HG03521 (cell line): ENCODE results near the gene GPR78.
"Not testable (repeated sequence)": the region's sequence is repeated elsewhere in the genome, so short reads cannot be mapped to it uniquely, and the experiment has no call there.

ENCODE experiments used
- ATAC-seq: cut with Tn5 transposase; IDR thresholded peaks from one replicate; pipeline ENCODE4 v1.9.1; 2021; ENCODE audit warnings: mild to moderate bottlenecking, moderate library complexity; ENCODE audit not compliant: unreplicated experiment

The GPR78 gene

DNA sequence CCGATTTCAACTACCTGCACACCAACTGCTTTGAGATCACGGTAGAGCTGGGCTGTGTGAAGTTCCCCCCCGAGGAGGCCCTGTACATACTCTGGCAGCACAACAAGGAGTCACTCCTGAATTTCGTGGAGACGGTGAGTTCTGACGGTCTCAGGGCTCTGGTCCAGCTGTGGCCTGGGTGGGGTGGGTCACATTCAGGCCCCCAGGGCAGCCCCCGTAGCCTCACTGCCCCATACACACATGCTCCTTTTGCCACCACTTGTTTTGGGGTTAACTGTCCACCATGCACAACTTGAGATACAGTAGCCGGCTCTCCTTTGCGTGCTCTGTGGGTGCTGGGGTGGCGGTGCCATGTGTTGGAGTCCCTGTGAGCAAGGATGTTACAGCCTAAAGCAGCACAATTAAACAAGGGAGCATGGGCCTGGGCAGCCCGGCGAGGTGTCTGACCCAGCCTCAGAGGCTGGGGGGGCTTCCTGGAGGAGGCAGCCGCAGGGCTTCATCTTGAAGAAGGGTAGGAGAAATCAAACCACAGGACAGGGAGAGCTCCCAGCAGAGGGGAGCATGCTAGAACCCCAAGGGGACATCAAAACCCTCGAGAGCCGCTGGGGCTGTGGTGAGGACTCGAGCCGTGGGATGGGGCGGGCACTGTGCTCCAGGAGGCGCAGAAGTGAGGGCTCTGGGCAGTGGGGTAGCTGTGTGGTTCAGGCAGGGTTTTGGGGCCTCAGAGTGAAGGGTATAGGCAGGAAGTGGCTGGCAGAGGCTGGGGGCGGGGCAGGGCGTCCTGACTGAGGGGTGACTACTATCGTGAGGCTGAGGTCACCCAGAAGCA lies 34.4 kb downstream of the GPR78 start:
- ATAC-seq: no peak

DNA sequence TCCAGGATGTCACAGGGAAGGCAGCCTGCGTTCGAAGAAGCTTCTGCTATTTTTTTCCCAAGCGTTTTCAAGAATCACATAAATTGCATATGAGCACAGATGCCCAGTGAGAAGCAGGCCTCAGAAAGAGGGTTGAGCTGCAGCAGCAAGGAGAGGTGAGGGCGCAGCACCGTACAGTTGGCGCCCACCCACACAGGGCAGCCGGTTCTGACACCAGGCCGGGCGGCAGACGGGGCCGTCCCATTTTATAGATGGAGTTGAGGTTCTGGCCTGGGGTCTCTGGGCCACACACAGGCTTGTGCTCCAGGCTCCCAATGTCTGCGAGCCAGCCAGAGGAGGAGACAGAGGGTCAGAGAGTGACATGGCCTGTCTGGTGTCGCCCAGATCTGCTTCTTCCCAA lies 35.2 kb downstream of the GPR78 start:
- no peak for ATAC-seq

DNA sequence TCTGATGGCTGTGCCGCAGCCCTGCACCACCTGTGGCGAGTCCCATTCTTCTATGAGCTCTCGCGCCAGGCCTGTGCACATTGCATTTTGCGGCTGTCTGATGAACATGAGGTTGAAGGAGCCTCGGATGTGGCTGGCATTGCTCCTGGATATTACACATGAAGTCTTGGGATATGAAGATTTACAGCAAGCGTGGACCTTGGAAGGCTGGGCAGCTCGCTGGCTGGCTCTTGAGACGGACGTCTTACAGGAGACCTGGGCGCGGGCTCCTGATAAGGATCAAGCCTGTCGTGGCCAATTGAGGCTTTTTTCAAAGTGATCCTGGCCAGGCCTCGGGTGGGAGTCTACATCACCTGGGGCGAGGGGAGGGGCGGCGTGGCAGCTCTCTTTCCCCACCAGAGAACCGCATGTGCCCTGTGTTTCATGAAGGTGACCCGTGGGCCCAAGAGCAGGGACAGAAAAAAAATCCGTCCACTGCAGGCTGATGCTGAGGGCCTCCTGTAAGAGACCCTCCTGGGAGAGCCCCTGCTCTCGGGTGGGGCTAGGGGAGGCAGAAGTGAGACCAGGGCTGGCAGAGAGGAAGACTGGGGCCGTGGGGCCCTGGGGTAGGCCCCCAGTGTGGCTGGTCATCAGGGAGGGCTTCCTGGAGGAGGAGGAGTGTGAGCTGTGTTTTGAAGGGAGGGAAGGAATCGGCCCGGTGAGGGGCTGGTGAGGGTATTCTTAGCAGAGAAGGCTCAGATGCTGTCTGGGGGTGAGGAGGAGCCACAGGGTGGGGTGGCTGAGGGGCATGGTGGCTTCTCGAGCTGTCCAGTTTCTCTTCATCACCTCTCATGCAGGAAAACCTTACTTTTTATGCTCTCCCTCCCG lies 36.0 kb downstream of the GPR78 start:
- ATAC-seq: no peak

DNA sequence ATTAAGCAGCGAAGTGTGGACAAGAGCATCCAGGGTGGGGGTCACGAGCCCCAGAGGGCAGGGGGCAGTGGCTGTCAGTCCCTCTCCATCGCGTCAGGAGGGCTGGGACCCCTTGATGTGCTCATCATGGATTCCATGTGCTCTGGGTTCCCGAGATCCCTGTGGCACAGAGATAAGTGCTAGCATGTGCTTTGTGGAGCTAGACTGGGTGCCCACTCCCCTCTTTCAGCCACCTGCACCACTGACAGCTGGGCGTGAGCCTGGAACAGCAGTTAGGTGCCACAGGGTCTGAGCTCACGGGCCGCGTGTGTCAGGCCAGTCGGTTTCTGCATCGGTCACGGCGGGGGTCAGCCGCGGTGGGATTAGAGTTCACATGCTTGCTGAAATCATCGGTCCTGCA lies 36.6 kb downstream of the GPR78 start:
- no peak for ATAC-seq

DNA sequence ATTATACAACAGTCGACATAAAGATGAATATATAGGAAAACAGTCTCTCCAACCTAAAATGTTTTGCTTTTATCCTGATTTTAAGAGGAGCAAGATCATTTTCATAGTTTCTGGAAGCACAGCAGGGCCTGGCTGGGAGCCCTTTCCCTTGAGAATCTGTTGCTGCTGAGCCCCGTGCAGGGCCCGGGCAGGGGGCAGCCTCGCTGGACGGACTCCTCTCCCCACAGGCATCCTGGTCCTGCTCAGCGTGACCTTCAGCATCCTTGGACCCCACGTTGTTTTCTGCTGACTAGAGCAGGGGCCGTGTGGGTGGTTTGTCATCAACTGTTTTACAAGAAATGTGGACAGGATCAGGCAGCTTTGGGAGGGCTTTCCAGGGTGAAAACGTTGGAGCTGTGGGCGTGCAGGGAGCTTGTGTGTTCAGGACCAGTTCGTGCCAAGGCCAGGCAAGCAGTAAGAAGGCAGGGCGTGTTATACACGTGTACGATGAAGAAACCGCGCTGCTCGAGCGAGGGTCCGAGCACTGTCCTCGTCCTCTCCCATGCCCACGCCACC lies 37.4 kb downstream of the GPR78 start:
- no peak for ATAC-seq

DNA sequence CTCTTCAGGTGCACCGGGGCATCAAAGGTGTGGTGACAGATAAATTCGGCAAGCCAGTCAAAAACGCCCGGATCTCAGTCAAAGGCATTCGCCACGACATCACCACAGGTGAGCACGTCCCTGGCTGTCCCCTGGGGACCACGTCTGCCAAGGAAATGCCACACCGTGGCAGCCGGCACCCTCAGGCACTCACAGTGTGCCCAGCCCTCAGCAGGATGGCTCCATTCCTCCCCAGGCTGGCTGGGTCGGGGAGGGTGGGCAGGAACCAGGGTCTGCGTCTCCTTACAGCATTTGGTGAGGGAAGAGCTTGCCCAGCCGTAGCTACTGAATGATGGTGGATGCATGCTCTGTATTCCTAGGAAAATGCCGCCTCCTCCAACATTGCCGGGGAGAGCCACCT lies 38.2 kb downstream of the GPR78 start:
- ATAC-seq: no peak

DNA sequence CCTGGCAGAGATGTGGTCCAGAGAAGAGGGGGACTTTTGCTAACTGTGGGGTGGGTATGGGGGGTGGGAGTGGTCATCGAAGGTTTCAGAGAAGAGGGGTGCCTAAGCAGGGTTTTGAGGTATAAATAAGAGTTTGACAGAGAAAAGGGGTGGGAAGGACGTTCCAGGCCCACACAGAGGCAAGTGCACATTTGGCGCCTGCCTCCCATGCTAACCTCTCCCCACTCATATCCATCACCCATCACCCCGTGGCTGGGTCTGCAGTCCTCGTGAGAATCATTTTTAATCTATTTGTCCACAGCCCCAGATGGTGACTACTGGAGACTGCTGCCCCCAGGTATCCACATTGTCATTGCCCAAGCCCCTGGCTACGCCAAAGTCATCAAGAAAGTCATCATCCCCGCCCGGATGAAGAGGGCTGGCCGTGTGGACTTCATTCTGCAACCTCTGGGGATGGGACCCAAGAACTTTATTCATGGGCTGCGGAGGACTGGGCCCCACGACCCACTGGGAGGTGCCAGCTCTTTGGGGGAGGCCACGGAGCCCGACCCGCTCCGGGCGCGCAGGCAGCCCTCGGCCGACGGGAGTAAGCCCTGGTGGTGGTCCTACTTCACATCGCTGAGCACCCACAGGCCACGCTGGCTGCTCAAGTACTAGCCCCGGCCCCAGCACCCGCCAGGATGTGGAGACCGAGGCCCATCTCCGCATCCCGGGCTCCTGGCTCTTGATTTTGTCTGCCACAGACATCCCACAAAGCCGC lies 38.9 kb downstream of the GPR78 start:
- no peak for ATAC-seq

DNA sequence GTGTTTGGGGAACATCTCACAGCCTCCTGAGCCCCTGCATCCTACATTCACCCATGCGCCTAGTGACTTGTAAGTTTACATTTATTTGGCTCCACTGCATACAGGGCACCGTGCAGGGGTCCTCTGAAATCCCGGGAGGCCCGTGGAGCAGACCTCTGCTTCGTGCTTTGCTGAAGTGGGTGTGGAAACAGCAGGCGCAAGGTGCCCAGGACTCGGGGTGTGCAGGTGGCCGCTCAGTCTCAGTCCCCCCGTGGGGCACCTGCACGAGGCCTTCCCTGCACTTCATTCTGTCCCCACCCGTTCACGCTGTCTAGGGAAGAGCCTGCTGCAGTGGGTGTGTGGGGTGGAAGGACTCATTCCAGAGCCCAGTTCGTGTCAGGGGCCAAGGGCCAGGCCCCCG lies 40.9 kb downstream of the GPR78 start:
- ATAC-seq: not testable (repeated sequence)

DNA sequence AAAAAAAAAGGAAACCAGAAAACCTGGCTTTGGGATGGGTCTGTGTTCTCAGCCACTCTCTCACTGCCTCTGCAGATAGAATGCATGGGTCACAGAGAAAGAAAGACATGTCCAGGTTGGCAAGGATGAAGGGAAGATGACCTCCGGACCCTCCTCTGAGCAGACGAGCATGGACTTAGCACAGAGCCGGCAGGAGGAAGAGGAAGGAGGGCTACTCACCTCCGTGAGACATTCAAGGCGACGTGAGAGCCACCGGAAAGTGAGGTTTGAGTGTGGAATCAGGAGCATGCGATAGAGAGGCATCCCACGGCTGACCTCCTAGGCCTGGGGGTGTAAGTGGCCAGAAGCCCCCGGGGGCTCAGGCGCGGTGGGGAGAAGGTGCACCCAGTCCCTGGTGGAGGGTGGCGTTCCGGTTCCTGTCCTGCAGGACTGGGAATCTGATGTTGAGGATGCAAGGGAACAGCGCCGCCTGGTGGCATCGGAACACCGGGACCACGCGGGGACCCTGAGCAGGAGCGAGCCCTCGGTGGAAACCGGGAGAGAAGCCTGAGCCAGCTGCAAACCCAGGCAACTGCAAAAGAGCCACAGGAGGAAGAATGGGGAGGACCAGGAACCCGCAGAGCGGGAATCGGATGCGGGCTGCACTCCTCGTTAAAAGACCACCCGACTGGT lies 44.5 kb downstream of the GPR78 start:
- ATAC-seq: not testable (repeated sequence)

DNA sequence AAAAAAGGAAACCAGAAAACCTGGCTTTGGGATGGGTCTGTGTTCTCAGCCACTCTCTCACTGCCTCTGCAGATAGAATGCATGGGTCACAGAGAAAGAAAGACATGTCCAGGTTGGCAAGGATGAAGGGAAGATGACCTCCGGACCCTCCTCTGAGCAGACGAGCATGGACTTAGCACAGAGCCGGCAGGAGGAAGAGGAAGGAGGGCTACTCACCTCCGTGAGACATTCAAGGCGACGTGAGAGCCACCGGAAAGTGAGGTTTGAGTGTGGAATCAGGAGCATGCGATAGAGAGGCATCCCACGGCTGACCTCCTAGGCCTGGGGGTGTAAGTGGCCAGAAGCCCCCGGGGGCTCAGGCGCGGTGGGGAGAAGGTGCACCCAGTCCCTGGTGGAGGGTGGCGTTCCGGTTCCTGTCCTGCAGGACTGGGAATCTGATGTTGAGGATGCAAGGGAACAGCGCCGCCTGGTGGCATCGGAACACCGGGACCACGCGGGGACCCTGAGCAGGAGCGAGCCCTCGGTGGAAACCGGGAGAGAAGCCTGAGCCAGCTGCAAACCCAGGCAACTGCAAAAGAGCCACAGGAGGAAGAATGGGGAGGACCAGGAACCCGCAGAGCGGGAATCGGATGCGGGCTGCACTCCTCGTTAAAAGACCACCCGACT lies 50.2 kb downstream of the GPR78 start:
- not testable (repeated sequence) for ATAC-seq

DNA sequence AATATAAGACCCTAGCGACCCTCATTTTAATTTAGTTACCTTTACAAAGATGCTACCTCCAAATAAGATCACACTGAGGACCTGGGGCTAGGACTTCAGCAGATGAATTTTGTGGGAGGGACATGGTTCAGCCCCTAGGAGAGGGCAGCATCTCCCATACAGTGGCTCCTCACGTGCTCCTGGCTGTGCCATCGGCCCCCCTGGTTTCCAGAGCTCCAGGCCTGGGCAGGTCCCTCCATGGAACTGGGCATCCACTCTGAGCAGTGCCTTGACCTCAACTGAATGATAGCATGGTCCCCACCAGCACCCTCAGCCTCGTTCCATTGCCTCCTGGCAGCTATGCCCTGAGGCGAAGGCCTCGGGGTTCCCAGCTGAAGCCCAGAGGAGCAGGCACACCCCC lies 51.7 kb downstream of the GPR78 start:
- ATAC-seq: not testable (repeated sequence)

DNA sequence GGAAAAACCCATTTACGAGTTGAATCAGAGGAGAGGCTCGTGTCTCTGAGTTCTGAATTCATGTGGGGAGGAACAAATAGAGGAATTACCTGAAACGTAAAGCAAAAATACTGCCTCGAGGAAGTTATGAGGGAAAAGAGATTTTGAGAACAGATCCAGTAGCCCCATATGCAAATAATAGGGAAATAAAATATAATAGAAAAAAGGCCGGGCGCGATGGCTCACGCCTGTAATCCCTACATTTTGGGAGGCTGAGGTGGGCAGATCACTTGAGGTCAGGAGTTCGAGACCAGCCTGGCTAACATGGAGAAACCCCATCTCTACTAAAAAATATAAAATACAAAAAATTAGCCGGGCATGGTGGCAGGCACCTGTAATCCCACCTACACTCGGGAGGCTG lies 54.6 kb downstream of the GPR78 start:
- ATAC-seq: not testable (repeated sequence)

DNA sequence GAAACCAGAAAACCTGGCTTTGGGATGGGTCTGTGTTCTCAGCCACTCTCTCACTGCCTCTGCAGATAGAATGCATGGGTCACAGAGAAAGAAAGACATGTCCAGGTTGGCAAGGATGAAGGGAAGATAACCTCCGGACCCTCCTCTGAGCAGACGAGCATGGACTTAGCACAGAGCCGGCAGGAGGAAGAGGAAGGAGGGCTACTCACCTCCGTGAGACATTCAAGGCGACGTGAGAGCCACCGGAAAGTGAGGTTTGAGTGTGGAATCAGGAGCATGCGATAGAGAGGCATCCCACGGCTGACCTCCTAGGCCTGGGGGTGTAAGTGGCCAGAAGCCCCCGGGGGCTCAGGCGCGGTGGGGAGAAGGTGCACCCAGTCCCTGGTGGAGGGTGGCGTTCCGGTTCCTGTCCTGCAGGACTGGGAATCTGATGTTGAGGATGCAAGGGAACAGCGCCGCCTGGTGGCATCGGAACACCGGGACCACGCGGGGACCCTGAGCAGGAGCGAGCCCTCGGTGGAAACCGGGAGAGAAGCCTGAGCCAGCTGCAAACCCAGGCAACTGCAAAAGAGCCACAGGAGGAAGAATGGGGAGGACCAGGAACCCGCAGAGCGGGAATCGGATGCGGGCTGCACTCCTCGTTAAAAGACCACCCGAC lies 55.8 kb downstream of the GPR78 start:
- ATAC-seq: not testable (repeated sequence)
